Measurements from ENCODE around the gene SERPINB8.

SERPINB8 gene

GRCh38 chr18:64032312-64032711, 62.4 kb downstream of the SERPINB8 start:
- peaks cover 2% of the 10 kb centered on the region for H3K27me3 ChIP-seq (ENCODE audit: insufficient read depth, poor library complexity, severe bottlenecking)
- no peak for DNase-seq (ENCODE audit: low read depth in 1 of 2, low spot score in 1 of 2)
- no peak overlapping the region for H3K4me3 ChIP-seq (replicated peaks; ENCODE audit: insufficient read depth, low read length)
- TF ChIP-seq POLR2AphosphoS5 (IDR thresholded peaks at IDR 0.05; ENCODE audit: low read depth) (no peak), SPI1 (IDR thresholded peaks at IDR 0.05; ENCODE audit: borderline replicate concordance, low read depth) (no peak), GABPA (IDR thresholded peaks at IDR 0.05; ENCODE audit: low read depth) (no peak)
- TF ChIP-seq, protein P1, sequence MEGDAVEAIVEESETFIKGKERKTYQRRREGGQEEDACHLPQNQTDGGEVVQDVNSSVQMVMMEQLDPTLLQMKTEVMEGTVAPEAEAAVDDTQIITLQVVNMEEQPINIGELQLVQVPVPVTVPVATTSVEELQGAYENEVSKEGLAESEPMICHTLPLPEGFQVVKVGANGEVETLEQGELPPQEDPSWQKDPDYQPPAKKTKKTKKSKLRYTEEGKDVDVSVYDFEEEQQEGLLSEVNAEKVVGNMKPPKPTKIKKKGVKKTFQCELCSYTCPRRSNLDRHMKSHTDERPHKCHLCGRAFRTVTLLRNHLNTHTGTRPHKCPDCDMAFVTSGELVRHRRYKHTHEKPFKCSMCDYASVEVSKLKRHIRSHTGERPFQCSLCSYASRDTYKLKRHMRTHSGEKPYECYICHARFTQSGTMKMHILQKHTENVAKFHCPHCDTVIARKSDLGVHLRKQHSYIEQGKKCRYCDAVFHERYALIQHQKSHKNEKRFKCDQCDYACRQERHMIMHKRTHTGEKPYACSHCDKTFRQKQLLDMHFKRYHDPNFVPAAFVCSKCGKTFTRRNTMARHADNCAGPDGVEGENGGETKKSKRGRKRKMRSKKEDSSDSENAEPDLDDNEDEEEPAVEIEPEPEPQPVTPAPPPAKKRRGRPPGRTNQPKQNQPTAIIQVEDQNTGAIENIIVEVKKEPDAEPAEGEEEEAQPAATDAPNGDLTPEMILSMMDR (IDR thresholded peaks at IDR 0.05; ENCODE audit: insufficient read depth, low read length), result no peak
- TF ChIP-seq, protein P2, sequence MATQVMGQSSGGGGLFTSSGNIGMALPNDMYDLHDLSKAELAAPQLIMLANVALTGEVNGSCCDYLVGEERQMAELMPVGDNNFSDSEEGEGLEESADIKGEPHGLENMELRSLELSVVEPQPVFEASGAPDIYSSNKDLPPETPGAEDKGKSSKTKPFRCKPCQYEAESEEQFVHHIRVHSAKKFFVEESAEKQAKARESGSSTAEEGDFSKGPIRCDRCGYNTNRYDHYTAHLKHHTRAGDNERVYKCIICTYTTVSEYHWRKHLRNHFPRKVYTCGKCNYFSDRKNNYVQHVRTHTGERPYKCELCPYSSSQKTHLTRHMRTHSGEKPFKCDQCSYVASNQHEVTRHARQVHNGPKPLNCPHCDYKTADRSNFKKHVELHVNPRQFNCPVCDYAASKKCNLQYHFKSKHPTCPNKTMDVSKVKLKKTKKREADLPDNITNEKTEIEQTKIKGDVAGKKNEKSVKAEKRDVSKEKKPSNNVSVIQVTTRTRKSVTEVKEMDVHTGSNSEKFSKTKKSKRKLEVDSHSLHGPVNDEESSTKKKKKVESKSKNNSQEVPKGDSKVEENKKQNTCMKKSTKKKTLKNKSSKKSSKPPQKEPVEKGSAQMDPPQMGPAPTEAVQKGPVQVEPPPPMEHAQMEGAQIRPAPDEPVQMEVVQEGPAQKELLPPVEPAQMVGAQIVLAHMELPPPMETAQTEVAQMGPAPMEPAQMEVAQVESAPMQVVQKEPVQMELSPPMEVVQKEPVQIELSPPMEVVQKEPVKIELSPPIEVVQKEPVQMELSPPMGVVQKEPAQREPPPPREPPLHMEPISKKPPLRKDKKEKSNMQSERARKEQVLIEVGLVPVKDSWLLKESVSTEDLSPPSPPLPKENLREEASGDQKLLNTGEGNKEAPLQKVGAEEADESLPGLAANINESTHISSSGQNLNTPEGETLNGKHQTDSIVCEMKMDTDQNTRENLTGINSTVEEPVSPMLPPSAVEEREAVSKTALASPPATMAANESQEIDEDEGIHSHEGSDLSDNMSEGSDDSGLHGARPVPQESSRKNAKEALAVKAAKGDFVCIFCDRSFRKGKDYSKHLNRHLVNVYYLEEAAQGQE (IDR thresholded peaks at IDR 0.05; ENCODE audit: insufficient replicate concordance, low read depth), result no peak
- H3K27ac ChIP-seq (replicated peaks), result no peak overlapping the region

DNA sequence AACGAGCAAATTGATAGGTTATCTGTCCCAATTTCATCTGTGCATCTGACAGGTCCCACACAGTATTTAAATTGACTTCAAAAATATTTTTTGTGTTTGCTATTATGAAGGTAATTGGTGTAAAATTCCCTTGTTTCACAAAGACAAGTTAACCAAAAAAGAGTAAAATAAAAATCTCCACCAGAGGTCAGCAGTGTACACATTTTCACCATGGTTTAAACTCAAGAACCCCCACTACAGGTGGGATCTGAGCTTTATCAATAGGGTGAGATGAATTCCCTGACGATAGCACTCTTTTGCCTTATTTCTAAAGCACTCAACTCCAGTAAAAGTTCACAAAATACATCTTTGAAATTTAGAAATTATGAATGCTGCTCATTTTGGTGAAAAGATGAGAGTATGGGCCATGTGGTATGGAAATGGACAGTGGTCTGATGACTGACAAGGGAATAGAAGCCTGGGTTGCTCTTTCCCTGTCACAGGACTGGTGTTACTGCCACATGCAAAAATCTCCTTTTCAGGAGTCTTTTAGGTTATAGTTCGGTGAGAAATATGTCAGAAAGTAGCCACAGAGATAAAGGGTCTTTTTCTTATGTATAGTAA, 68.0 kb downstream of the SERPINB8 start:
- no peak for DNase-seq (ENCODE audit: low read depth in 1 of 2, low spot score in 1 of 2)
- H3K4me3 ChIP-seq (replicated peaks; ENCODE audit: insufficient read depth, low read length), result no peak overlapping the region
- H3K27ac ChIP-seq (replicated peaks), result no peak overlapping the region
- H3K27me3 ChIP-seq (ENCODE audit: insufficient read depth, poor library complexity, severe bottlenecking), result peaks cover 2% of the 10 kb centered on the region
- no peak for TF ChIP-seq SPI1 (IDR thresholded peaks at IDR 0.05; ENCODE audit: borderline replicate concordance, low read depth)
- no peak for TF ChIP-seq POLR2AphosphoS5 (IDR thresholded peaks at IDR 0.05; ENCODE audit: low read depth)
- TF ChIP-seq, protein P1 (IDR thresholded peaks at IDR 0.05; ENCODE audit: insufficient read depth, low read length), result peak; percentile 36

All from HL-60 (cell line).